NCI-H2107 treated with DMSO at 0.1 percent for 48 hours (cell line): ENCODE measurements around the gene CYB561.
"Not testable (repeated sequence)": the region's sequence is repeated elsewhere in the genome, so short reads cannot be mapped to it uniquely, and the experiment has no call there.

Experiments used
- DNase-seq: peaks from one replicate; lab custom pipeline; 2025; ENCODE audit not compliant: unreplicated experiment; lab: John Stamatoyannopoulos, UW

Gene CYB561

DNA sequence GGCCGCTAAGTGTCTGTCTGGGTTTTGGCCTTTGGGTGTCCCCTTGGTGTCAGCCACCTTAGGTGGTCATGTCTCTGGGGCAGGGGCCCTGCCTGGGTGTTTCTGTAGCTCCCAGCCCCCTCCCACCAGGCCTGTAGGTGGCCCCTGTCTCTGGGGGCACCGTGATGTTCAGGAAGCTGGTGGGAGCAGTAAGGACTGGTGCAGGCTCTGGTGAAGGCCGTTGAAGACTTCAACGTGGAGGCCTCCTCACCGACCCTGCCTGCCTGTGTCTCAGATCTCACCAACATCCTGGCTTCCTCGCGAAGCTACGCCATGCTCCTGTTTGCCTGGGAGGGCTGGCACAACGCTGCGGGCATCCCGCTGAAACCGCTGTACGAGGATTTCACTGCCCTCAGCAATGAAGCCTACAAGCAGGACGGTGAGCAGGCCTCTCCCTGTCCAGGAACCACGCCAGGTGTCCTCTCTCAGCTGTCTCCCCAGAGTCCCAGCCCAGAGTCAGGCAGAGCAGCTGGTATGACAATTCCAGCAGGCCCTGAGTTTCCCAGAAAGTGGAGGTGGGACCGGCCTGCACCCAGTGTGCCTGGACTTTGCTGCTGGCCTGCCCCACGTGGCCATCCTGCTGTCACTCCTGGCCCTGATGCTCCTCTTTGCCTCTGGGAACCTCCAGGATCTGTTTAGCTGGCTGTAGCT, 33.5 kb upstream of the CYB561 start:
- peak; percentile 50 for DNase-seq

DNA sequence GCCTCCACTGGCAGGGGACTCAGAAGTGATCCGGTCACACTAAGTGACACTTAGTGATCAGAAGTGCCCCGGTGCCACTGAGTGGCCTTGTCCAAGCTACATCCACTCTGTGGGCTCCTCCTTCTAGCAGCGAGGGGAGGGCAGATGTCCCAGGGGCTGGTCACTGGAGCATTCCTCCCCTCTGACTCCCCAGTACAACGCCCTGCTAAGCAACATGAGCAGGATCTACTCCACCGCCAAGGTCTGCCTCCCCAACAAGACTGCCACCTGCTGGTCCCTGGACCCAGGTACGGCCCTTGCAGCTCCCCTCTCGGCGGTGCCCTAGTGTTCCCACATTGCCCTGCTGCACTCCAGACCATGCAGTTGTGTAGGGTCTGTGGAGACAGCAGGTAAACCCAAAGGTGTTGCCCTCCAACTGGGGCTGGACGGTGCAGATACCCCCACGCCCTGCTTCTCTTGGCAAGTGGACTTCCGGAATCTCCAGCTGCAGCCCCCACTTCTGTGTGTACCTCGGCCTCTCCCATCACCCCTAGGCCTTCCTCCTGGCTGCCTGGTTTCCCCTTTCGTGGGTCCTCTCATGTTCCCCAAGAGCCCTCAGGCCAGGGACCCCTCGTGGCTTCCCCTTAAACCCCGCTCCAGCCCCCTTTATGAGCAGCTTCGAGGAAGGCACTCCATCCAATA, 32.8 kb upstream of the CYB561 start:
- peak; percentile 45 for DNase-seq

DNA sequence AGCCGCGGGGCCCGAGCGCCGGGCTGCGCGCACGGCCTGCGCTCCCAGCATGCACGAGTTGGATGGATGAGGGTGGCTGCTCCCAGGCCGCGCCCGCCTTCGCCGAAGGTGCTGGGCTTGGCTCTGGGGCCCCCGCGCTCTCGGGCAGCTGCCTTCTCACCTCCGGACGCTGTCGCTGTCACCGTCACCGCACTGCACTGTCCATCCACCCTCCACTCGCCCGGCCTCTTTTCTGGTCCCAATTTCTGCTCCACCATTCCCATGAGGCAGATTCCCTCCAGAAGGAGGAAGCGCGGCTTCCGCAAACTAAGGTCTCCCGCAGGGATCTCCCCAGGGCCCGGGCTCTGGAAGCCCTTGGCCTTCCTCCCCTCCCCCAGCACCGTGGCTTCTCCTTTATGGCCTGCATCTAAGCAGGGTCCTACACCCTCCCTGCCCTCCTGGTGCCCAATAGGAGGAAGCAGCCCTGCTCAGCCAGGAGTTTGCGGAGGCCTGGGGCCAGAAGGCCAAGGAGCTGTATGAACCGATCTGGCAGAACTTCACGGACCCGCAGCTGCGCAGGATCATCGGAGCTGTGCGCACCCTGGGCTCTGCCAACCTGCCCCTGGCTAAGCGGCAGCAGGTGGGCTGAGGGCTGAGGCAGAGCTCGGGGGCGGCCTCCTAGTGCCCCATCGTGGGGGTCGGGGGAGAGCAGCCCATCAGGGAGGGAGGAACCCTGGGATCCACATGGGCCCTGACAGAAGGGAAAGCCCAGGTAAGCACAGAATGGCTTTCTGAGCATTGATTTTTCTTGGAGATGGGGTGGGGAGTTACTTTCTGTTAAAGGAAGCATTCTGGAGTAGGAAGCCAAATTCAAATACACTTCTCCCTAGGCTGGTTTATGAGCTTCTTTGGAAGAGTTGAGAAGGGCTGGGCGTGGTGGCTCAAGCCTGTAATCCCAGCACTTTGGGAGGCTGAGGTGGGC, 31.7 kb upstream of the CYB561 start:
- peak; percentile 18 for DNase-seq

DNA sequence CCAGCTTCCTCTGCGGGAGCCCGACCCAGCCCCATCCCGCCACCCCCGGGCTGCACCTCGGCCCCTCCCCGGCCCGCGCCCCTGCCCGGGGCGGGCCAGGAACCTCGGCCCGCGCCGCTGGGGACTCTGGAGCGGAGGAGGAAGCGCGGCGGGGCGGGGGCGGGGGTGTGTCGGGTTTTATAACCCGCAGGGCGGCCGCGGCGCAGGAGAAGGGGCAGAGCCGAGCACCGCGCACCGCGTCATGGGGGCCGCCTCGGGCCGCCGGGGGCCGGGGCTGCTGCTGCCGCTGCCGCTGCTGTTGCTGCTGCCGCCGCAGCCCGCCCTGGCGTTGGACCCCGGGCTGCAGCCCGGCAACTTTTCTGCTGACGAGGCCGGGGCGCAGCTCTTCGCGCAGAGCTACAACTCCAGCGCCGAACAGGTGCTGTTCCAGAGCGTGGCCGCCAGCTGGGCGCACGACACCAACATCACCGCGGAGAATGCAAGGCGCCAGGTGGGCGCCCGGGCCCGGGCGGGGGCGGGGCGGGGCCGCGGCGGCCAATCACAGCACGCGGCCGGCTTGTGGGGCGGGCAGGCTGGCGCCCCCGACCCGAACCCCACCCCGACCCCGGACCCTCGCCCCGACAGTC, 30.9 kb upstream of the CYB561 start, which contains the start of gene ACE:
Gene ACE (plus strand): TSS at position 208 of the 626 bp plus-strand sequence. CDS start 34 bp downstream, at position 242.
- peak; percentile 38 for DNase-seq

DNA sequence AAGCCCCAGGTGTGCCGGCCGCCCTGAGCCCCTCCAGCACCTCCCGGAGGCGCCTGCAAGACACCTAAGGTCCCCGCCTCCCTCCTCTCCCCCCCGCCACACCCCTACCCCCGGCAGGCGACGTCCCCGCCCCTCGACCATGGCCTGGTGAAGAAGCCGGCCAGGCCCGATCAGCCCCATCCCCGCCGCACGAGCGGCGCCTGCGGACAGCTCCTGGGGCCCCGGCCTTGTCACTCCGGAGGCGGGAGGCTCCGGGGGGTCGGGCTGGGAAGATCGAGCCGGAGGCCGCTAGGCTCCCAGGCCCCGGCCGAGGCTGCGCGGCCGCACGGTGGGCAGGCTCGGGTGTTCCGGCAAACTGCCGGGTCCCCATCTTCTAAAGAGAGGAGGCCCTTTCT, 30.4 kb upstream of the CYB561 start:
- no peak for DNase-seq

DNA sequence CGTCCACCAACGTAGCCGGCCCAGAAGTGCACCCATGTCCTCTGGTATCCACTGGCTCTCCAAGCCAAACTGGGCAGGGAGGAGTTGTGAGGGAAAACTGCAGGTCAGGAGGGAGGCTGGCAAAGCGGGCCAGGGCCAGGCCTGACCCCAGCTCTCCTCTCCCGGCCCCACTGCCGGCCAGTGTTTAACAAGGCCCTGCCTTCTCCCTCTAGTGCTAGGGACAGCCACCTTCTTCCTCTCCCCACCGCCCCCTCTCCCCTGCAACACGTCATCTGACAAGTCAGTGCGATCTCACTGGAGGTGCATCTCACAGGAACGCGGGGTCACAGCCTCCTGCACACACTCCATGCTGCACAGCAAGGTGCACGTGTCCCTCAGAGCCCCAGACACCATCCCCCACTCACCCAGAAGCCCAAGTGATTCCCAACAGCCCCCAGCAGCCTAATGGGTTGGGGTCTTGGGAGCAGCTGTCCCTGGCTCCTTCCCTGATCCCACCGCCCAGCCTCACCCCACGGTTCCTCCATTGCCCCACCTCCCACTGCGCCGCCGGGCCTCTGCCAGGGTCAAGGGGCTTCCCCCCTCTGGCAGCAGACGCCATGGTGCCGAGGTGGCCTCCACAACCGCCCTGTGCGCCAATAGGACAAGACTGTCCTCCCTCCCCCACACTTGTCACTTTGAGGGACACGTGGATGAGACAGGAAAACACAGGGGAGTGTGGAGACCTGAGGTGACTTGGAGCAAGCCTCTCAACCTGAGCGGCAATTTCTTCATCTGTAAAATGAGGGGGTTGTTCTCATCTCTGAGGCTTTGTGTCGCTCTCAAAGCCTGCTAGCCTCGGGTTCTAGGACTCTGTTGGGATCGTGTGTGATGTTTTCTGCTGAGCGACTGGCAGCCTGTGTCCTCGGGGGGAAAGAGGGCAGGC, 29.6 kb upstream of the CYB561 start:
- no peak for DNase-seq

DNA sequence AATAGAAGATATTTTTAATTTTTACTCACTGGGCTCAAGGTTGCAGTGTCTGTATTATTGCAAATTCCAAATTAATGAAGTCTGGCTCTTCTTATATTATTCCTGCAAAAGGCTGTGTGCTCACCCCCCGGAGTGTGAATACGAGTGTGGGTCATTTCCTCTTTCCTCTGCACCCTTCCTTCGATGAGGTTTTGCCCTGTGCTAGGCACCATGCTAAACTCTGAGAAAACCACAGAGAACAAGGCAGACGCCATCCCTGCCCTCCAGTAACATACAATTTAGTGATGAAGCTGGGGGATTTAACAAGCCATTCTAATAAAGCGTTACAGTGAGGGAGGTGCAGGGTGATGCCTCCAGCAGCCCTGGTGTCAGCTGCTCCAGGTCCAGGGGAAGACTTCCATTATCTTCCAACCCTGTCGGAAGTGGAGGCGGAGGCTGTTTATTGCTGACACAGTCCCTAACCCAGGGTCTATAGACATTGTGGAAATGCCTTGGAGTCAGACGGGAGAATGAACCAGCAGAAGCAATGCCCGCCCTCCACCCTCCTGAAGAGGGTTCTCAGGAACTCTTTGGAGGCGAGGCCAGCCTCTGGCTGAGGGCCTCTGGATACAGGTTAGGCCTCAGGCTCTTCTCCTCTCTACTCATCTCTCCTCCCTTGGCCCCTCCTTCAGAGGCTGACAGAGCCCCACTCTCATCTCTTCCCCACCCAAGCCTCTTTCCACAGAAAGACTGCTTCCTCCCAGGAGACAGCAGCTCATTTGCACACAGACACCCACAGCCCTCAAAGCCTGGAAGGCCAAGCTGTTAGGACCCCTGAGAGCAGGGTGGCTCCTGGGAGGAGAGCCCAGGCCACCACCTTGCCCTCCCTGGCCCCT, 28.7 kb upstream of the CYB561 start:
- no peak for DNase-seq

DNA sequence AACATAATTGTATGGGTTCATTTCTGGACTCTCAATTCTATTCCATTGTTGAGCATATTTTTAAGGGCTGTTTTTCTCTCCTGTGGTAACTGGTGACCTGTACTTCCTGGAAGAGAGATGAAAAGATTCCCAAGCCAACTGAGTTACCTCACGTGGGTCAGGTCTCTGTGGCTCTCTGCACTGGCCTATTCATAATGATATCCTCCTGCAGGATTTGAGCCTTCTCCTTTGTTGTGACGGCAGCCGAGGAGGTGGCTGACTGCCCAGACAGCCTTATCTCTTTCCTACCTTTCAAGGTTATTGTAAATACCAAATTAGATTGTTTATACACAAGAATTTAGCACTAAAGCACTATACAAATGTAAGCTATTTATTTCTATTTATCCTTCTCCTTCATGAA, 28.1 kb upstream of the CYB561 start:
- DNase-seq, result no peak

DNA sequence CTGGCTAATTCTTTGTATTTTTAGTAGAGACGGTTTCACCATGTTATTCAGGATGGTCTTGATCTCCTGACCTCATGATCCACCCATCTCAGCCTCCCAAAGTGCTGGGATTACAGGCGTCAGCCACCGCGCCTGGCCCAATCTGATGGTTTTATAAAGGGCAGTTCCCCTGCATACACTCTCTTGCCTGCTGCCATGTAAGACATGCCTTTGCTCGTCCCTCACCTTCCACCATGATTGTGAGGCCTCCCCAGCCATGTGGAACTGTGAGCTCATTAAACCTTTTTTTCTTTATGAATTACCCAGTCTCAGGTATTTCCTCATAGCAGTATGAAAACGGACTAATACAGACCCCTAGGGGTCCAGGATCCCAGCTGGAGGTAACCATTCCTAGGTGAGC, 22.0 kb upstream of the CYB561 start:
- not testable (repeated sequence) for DNase-seq

DNA sequence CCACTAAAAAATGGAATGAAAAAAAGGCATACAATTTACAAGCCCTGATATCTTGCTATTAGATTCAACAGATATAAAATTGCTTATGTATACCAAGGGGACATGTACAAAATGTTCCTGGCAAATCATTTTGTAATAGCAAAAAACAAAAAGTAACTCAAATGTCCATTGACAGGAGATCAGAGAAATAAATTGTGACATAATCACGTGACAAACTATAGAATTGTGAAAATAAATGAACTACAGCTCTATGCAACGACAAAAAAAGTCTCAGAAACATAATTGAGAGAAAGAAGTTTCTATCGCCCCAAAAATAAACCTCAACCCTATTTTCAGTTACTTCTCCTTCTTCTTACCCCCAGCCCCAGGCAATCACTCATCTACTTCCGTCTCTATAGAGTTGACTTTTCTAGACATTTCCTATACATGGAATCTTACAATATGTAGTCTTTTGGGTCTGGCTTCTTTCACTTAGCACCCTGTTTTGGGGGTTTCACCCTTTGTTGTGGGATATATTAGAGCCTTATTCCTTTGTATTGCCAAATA, 18.7 kb upstream of the CYB561 start:
- DNase-seq, result no peak

DNA sequence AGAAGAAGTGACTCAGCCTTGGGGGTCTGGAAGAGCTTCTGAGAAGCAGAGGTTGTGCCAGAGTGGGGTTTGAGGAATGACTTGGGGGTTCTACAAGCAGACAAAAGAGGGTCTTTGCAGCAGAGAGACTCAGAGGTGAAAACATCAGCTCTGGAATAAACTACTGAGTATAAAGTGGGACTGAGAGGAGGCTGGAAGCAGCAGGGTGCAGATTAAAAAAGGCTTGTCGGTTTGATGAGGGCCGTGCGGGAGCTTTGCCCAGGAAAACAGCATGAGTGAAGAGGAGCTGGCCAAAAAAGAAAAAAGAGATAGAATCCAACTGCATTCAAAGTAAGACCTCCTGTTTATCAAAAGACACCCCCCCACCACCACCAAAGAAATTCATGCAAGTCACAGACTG, 17.7 kb upstream of the CYB561 start:
- DNase-seq, result no peak

DNA sequence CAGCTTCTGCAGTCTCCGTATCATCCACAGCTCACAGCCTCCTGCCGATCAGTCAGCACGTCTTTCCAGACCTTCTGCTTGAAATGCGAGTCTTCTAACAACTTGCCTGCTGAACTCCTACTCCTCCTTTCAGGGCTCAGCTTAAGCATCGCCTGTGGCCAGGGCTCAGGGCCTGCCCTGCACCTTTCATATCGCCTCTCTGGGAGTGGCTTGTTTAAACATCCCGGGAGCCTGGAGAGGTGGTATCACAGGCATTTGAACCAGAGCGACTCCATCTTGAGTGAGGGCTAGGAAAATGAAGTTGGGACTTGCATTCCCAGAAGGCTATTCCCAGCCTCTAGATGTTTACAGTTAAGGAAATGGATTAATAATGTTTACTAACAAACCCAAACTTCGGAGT, 13.9 kb upstream of the CYB561 start:
- DNase-seq, result no peak

DNA sequence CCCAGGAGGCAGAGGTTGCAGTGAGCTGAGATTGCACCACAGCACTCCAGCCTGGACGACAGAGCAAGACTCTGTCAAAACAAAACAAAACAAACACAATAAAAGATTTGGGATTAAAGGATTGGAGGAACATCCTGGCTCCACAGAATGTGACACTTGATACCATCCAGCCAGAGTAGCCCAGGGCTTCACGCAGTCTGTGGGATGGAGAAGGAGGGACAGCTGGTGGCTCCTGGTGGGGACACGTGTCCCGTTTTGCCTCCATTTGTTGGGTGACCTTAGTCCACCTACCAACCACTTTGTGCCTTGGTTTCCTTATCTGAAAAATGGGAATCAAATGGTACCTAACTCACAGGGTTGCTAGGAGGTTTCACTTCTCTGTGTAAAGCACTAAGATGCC, 12.4 kb upstream of the CYB561 start:
- no peak for DNase-seq

DNA sequence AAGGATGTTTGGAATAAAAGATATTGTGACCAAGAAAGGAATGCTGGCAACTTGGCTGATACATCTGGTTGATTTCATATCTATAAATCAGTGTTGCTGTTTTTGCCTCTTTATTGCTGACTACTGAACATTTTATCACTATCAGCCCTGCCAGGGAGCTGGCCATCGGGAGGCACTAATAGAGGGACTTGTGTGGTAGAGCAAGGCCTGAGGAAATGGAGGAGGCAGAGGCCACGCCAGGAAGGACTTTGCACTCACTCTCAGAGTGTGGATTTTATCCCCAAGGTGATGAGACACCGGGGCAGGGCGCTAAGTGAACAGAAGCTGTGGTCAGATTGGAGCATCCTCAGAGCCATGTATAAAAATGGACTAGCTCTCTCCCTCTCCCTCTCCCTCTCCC, 9.3 kb upstream of the CYB561 start:
- no peak for DNase-seq

DNA sequence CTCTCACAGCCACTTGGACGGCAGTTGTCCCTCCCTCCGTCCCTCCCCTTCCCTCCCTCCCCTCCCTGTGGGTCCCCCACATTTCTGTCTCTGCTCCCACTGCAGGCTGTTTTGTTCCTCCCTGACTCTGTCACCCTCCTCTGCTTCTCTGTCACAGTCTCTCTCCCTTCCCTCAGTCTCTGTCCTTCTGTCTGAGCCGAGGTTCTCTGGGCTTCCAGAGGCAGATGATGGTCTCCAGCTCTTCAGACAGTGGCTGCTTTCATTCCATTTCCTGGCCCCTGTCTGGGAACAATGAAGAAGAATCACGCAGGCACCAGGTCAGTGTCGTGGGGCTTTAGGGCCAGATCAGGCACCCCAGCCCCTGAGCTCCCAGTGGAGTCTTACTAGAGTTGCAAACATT, 8.8 kb upstream of the CYB561 start:
- DNase-seq, result no peak

DNA sequence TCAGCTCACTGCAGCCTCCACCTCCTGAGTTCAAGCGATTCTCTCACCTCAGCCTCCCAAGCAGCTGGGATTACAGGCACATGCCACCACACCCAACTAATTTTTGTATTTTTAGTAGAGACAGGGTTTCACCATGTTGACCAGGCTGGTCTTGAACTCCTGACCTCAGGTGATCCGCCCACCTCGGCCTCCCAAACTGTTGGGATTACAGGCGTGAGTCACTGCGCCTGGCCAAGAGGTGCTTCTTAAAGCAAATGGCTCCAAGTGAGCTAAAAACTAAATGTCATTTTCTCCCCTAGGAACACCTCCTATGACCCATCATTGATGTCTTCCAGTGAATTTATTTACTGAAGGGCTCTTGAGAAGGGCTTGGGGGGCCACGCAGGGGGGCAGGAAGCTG, 8.3 kb upstream of the CYB561 start:
- DNase-seq, result not testable (repeated sequence)

DNA sequence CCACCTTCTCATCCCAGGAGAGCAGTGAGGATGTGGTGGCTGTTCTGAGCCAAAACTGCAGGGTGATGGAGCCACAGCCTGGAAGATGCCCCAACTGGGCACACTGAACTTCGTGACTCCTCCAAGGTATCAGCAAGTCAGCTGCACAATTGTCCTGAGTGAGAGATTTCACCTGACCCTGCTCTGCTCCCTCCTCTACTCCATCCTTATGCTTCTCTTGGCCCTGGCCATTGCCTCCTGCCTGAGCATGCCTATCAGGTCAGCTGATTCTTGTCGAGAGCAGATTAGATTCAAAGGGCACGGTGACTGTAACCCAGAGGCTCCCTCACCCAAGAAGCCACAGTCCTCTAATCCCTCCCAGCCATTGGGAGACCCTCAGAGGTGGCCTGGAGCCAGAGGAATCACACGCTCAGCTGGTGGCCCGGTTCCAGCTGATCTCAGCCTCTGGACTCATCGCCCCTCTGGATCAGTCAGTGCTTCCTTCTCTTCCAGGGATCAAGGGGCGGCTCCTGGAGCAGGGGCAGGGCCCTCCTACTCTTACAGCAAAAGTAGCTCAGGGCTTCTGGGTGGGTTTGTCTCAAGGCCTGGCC, 7.0 kb upstream of the CYB561 start:
- DNase-seq, result no peak
